Endothelial cell of hepatic sinusoid (primary cell): ENCODE measurements around the gene LZTS2.

Experiments used
- in situ Hi-C: cut with HindIII; loops from 2 replicates; pipeline ENCODE4 v1.10.0; 2017; ENCODE audit warnings: low sequenced_read_pairs

Gene LZTS2

DNA sequence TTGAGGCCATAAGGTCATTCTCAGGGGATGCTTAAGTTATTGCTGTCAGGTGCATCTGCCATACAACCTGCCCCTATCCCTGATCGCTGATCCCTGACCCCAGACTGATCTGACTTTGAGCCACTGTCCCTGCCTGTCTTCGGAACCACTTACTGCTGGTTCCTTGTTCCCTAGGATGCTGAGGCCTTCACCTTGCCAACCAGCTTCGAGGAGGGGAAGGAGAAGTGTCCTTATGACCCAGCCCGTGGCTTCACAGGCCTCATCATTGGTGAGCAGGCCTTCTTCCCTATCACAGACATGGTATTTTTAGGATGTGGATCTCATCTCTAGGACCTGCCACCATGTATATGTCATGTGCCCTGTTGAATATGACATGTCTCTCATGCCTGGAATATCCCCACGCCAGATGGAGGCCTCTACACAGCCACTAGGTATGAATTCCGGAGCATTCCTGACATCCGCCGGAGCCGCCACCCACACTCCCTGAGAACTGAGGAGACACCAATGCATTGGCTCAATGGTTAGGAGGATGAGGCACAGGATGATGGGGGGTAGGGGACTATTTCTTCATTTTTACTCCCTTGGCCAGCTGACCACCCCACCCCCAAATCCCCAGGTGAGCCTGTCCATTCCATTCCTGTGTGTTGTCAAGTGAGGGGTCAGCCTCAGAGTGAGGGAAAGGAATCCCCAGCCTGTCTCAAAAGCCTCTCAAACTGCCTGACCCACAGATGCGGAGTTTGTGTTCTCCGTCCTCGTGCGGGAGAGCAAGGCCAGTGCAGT, 21.3 kb upstream of the LZTS2 start:
- in situ Hi-C loops: no loop called here

- in situ Hi-C loops: no loop called here
Observed at GRCh38 chr10:100978901-100979195, 20.8 kb upstream of the LZTS2 start.

- in situ Hi-C loops: no loop called here
Observed at GRCh38 chr10:100979791-100980272, 19.8 kb upstream of the LZTS2 start.

- in situ Hi-C loops: no loop called here
Observed at GRCh38 chr10:100980311-100980710, 19.3 kb upstream of the LZTS2 start.

DNA sequence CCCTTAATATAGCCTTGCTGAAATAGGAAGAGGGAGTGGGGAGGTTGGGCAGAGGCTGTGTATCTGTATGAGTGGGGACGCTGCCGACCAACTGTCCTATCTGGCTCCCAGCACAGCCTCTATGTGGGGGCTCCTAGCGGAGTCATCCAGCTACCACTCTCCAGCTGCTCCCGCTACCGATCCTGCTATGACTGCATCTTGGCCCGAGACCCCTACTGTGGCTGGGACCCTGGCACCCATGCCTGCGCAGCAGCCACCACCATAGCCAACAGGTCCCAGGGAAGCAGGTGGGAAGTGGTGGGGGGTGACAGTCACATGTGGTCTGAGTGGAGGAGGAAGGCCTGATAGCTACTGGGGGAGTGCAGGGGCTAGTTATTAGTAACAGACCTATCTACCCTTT, 18.9 kb upstream of the LZTS2 start:
- in situ Hi-C loops: no loop called here

- in situ Hi-C loops: no loop called here
Observed at GRCh38 chr10:100981178-100981772, 18.3 kb upstream of the LZTS2 start.

- in situ Hi-C loops: no loop called here
Observed at GRCh38 chr10:100982916-100983830, 16.4 kb upstream of the LZTS2 start.

GRCh38 chr10:100983868-100984671, 15.5 kb upstream of the LZTS2 start:
- in situ Hi-C loops: no loop called here

DNA sequence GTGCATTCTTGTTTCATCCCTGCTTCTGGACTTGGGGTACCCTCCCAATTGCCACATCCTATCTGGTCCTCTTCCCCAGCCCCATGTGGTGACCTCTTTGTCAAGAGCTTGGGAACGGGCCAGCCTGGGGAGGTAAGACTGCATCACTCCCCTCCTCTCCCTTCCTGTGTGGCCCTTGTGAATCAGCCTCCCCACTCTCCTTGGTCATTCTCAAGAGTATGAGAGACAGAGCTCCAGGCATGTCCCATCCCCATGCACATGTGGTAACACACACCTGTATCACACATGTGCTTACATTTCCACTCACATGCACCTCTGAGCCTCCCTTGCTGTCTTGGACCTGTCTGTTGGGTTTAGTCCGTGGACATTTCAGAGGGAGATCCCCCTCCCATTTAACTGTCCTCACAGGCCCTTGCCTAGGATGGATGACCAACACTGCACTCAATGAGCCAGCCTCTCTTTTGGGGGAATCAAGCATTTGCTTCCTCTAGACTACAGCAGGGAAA, 14.9 kb upstream of the LZTS2 start:
- in situ Hi-C loops: no loop called here

- in situ Hi-C loops: no loop called here
Observed at GRCh38 chr10:100985336-100985735, 14.3 kb upstream of the LZTS2 start.

DNA sequence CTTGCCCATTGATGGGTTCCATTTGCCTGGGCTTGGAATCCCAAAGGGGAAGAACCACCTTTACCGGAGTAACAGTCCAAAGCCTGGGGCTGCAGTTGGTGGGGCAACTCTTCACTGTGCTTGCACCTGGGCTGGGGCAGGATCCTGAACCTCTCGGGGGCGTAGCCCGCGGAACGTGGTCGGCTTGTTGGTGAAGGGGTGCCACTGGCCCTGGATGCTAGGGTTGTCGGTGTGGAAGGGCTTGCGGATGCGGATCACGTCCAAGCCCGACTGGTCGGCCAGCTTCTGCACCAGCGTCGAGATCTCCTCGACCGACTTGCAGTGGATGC, 13.0 kb upstream of the LZTS2 start:
- in situ Hi-C loops: no loop called here

DNA sequence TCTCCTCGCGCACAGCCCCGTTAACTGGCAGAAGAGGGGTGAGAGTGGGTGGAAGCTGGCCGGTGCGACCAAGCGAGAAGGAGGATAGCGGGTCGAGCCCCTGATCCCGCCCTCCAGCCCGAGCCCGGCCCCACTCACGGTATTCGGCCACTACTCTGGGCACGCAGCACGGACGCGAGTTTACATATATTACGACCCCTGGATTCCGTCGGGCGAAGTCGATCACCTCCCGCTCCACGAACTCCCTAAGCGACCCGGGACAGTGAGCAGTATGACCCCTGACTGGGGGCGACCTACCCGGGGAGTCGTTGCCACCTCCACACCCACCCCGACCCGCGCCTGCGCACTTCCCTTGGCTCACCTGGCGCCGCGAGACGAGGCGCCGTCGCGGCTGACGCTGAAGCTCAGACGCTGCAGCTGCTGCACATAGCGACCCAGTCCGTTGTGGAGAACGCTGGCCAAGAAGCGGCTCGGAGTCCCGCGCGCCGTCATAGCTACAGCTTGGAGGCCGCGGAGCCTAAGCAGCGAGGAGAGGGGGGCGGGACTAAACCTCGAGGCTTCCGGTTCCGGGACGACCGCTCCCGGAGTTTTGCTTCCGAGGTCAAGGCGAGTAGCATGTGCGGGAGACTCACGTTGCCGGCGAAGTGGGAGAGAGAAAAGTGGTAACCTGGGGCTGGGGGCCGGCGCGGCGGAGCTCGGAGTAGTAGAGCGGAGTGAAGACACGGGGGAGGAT, 12.5 kb upstream of the LZTS2 start, which contains the start of the genes MRPL43 and TWNK:
Gene MRPL43 (minus strand): TSS at position 546 of the 733 bp plus-strand sequence. CDS start 54 bp downstream, at position 492.
Gene TWNK (plus strand): TSS at position 592 of the 733 bp plus-strand sequence. CDS start 668 bp downstream, outside the sequence.
- in situ Hi-C loops: no loop called here

DNA sequence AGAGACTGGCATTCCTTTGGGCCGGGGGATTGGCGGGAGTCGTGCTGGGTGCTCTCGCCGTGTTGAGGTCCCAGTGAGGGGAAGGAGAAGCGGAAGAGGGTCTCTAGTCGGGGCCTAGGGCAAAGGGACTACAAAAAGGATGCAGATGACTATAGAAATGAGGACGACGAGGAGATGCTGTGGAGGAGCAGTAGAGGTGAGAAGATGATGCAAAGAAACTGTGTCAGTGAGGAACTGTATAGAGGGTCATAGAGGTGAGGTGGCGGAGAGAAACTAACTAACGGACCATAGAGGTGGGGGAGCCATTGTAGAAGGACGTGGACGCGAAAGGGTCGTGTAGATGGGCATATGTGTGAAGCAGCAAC, 11.9 kb upstream of the LZTS2 start:
- in situ Hi-C loops: no loop called here

- in situ Hi-C loops: no loop called here
Observed at GRCh38 chr10:100988166-100988565, 11.4 kb upstream of the LZTS2 start.

- in situ Hi-C loops: no loop called here
Observed at GRCh38 chr10:100989088-100989487, 10.5 kb upstream of the LZTS2 start.

DNA sequence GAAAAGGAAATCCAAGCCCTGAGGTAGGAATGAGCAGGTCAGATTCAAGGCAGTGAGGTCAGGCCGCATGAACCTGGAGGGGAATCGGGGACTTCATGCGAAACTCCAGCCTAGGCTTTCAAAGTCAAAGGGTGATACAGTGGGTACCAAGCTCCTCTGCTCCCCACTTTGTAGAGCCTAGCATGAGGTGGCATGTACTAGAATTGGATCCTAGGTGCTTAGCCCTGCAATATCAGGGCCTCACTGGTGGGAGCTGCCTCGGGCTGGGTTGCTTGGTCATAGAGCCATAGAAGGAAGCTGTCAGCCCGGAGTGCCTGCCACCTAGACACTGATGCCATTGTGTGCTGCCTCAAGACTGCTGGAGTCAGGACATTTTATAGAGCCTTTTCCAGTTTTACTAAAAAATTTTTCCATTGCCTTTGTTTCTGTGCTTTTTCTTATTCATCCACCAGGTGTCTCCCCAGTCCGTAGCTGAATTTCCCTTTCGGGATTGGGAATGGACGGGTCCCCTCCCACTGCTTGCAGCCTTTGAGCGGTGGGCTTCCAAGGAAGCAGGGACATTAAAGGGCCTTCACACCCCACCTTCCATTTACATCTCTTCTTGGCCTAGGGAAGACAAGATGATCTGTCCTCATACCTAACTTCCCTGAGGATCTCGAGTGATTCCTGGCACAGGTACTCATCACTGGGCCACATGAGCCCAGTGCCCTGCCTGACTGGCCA, 5.5 kb upstream of the LZTS2 start:
- in situ Hi-C loops: no loop called here

DNA sequence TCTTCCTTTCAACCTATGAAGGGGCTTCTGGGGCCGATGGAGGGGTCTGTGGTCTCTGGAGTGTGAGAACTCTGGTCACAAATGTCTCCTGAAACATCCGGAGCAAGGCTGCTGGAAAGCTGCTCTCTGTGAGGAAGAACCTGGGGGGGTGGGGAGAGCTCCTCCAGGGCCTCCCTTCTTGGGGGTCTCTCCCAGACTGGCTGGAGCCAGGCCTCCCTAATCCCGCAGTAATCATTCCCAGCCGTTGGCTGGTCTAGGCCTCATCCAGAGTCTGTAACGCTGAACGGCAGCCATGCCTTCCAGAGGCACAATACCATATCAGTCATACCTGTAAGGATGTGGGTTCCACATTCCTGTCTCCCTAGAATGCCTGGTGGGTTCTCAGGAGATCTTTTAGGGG, 4.4 kb upstream of the LZTS2 start:
- in situ Hi-C loops: loop anchor here (5.0 kb wide), 1 partner anchor 37 kb away; the partner anchor contains the start of genes PDZD7 and SFXN3

GRCh38 chr10:100996678-100997359, 2.8 kb upstream of the LZTS2 start:
- in situ Hi-C loops: loop anchor here (5.0 kb wide), 1 partner anchor 35 kb away; the partner anchor contains the start of genes PDZD7 and SFXN3
